IMR-90 (cell line): ENCODE measurements around the gene KCTD20. TPM values are rescaled to one million over a fixed set of nuclear protein-coding genes. Genes with fewer than 3 reads are reported as not detected.
A peak's percentile ranks its signal among the peaks of the same experiment; 100 is the strongest.

Experiments
- ATAC-seq: fragments of 200-7000 bp; cut with Tn5 transposase; 2 replicates; pipeline ENCODE4 v1.9.1; 2020; ENCODE audit warnings: low read depth, mild to moderate bottlenecking, moderate library complexity
- Bru-seq: library from RNA; stranded (reverse); fragments of 400-500 nt; gene quantifications from one replicate; lab custom pipeline; 2021; lab: Mats Ljungman, UMichigan
- BruChase-seq, 2 experiments: library from RNA; stranded (reverse); fragments of 400-500 nt; gene quantifications; one replicate each; lab custom pipeline; 2021; lab: Mats Ljungman, UMichigan
- BruUV-seq: library from RNA; stranded (reverse); fragments of 400-500 nt; replicated peaks from 2 replicates; lab custom pipeline; 2021; lab: Mats Ljungman, UMichigan
- CTCF ChIA-PET: fragments of 300-600 bp; formaldehyde crosslinking; extraction: SDS; loops from one replicate; lab custom pipeline; 2021; ENCODE audit warnings: antibody characterized with exemption; lab: Yijun Ruan, JAX
- POLR2A ChIA-PET: fragments of 300-600 bp; sonication (Branson Sonifier 250); formaldehyde crosslinking; loops from one replicate; lab custom pipeline; 2022; ENCODE audit warnings: antibody characterized with exemption; ENCODE audit not compliant: unreplicated experiment; lab: Charles Lee
- DNase-seq: peaks from one replicate; pipeline ENCODE4 v3.0.0; 2013
- H2AFZ ChIP-seq: replicated peaks from 2 replicates; pipeline ENCODE3; 2013; ENCODE audit warnings: low read length, mild to moderate bottlenecking; ENCODE audit not compliant: poor library complexity
- H2AK5ac ChIP-seq: 2 replicates; pipeline ENCODE4 v1.6.1; 2013; ENCODE audit warnings: low read depth, low read length, inconsistent platforms
- H2AK9ac ChIP-seq: replicated peaks from 2 replicates; pipeline ENCODE3; 2013; ENCODE audit warnings: mild to moderate bottlenecking, low read depth, low read length, moderate library complexity; ENCODE audit not compliant: poor library complexity
- H2BK120ac ChIP-seq: 2 replicates; pipeline ENCODE4 v1.6.1; 2013; ENCODE audit warnings: low read depth, low read length, inconsistent platforms
- H2BK15ac ChIP-seq: 3 replicates; pipeline ENCODE4 v1.6.1; 2013; ENCODE audit warnings: low read depth, low read length, inconsistent platforms
- H2BK20ac ChIP-seq: 2 replicates; pipeline ENCODE4 v1.6.1; 2013; ENCODE audit warnings: low read depth, mild to moderate bottlenecking, inconsistent platforms, low read length, moderate library complexity
- H2BK5ac ChIP-seq: 2 replicates; pipeline ENCODE4 v1.6.1; 2013; ENCODE audit warnings: mild to moderate bottlenecking, low read depth, low read length, inconsistent platforms; ENCODE audit not compliant: poor library complexity, severe bottlenecking
- H3K14ac ChIP-seq: replicated peaks from 2 replicates; pipeline ENCODE4 v1.6.1; 2013; ENCODE audit warnings: low read depth, low read length, inconsistent platforms
- H3K18ac ChIP-seq: 2 replicates; pipeline ENCODE4 v1.6.1; 2013; ENCODE audit warnings: low read depth, low read length, control low read depth
- H3K23ac ChIP-seq: 2 replicates; pipeline ENCODE4 v1.6.1; 2013; ENCODE audit warnings: low read depth, low read length, inconsistent platforms
- H3K27ac ChIP-seq: 2 replicates; pipeline ENCODE4 v1.5.1; 2013; ENCODE audit warnings: mild to moderate bottlenecking, control low read depth, low read length; ENCODE audit not compliant: insufficient read depth
- H3K27me3 ChIP-seq: 2 replicates; pipeline ENCODE4 v1.6.1; 2013; ENCODE audit warnings: low read length; ENCODE audit not compliant: control insufficient read depth, insufficient read depth
- H3K36me3 ChIP-seq: 2 replicates; pipeline ENCODE4 v1.6.1; 2013; ENCODE audit warnings: low read length, mixed read lengths; ENCODE audit not compliant: control insufficient read depth, insufficient read depth
- H3K4ac ChIP-seq: 2 replicates; pipeline ENCODE4 v1.6.1; 2013; ENCODE audit warnings: low read depth, low read length, inconsistent platforms
- H3K4me1 ChIP-seq: 2 replicates; pipeline ENCODE4 v1.6.1; 2013; ENCODE audit warnings: low read length, mixed read lengths; ENCODE audit not compliant: control insufficient read depth, insufficient read depth
- H3K4me2 ChIP-seq: 2 replicates; pipeline ENCODE4 v1.6.1; 2013; ENCODE audit warnings: low read depth, mild to moderate bottlenecking, control low read depth, low read length, moderate library complexity
- H3K4me3 ChIP-seq: 2 replicates; pipeline ENCODE4 v1.5.1; 2013; ENCODE audit warnings: low read depth, mild to moderate bottlenecking, control low read depth, low read length, moderate library complexity; ENCODE audit not compliant: insufficient read depth
- H3K56ac ChIP-seq: 2 replicates; pipeline ENCODE4 v1.6.1; 2013; ENCODE audit warnings: low read length, inconsistent platforms; ENCODE audit not compliant: insufficient read depth; ENCODE audit errors: extremely low read depth
- H3K79me1 ChIP-seq, 2 experiments: 2 replicates each; pipeline ENCODE4 v1.6.1; 2013; ENCODE audit warnings: low read length in 2 of 2, inconsistent platforms in 1 of 2, low read depth in 1 of 2
- H3K9ac ChIP-seq: 2 replicates; pipeline ENCODE4 v1.6.1; 2013; ENCODE audit warnings: low read depth, low read length, control low read depth
- H3K9me1 ChIP-seq: 2 replicates; pipeline ENCODE4 v1.6.1; 2013; ENCODE audit warnings: low read length, inconsistent platforms; ENCODE audit not compliant: insufficient read depth
- H3K9me3 ChIP-seq: 2 replicates; pipeline ENCODE4 v1.6.1; 2013; ENCODE audit warnings: low read length; ENCODE audit not compliant: control insufficient read depth, insufficient read depth
- H4K20me1 ChIP-seq: 2 replicates; pipeline ENCODE4 v1.6.1; 2013; ENCODE audit warnings: low read length, inconsistent platforms; ENCODE audit not compliant: insufficient read depth
- H4K5ac ChIP-seq: 2 replicates; pipeline ENCODE4 v1.6.1; 2013; ENCODE audit warnings: mild to moderate bottlenecking, low read depth, low read length, control low read depth
- H4K8ac ChIP-seq, 2 experiments: 2 replicates each; pipeline ENCODE4 v1.6.1; 2013; ENCODE audit warnings: low read depth in 2 of 2, low read length in 2 of 2, control low read depth in 1 of 2, inconsistent platforms in 1 of 2
- H4K91ac ChIP-seq: 2 replicates; pipeline ENCODE4 v1.6.1; 2013; ENCODE audit warnings: low read depth, low read length, inconsistent platforms; ENCODE audit not compliant: insufficient read depth
- BHLHE40 ChIP-seq: fragments of 150-350 bp; IDR thresholded peaks from 2 replicates; pipeline ENCODE4 v1.6.1; 2016; ENCODE audit warnings: mild to moderate bottlenecking, low read depth, low read length
- CEBPB ChIP-seq: IDR thresholded peaks from 2 replicates; pipeline ENCODE4 v1.6.1; 2012; ENCODE audit warnings: low read depth, low read length, improper control_type of control experiment
- CHD1 ChIP-seq: IDR thresholded peaks from 2 replicates; pipeline ENCODE4 v1.6.1; 2012; ENCODE audit warnings: low read depth, low read length, improper control_type of control experiment
- ELK1 ChIP-seq: fragments of 150-350 bp; IDR thresholded peaks from 2 replicates; pipeline ENCODE4 v1.6.1; 2016; ENCODE audit warnings: low read depth, mild to moderate bottlenecking, low read length, moderate library complexity, borderline replicate concordance
- FOS ChIP-seq: fragments of 150-350 bp; IDR thresholded peaks from 2 replicates; pipeline ENCODE4 v1.6.1; 2016; ENCODE audit warnings: low read depth, low read length
- MAZ ChIP-seq: IDR thresholded peaks from 2 replicates; pipeline ENCODE4 v1.6.1; 2012; ENCODE audit warnings: low read depth, mild to moderate bottlenecking, low read length, improper control_type of control experiment, moderate library complexity, borderline replicate concordance
- NFE2L2 ChIP-seq: fragments of 150-350 bp; IDR thresholded peaks from 2 replicates; pipeline ENCODE4 v1.6.1; 2016; ENCODE audit warnings: low read depth, mild to moderate bottlenecking, low read length
- RAD21 ChIP-seq: IDR thresholded peaks from 2 replicates; pipeline ENCODE4 v1.6.1; 2012; ENCODE audit warnings: low read length, improper control_type of control experiment
- RCOR1 ChIP-seq: IDR thresholded peaks from 2 replicates; pipeline ENCODE4 v1.6.1; 2012; ENCODE audit warnings: mild to moderate bottlenecking, low read length, improper control_type of control experiment; ENCODE audit not compliant: insufficient replicate concordance
- RFX5 ChIP-seq: IDR thresholded peaks from 2 replicates; pipeline ENCODE4 v1.8.0; 2012; ENCODE audit warnings: low read depth, mild to moderate bottlenecking, low read length, moderate library complexity
- USF2 ChIP-seq: fragments of 150-350 bp; IDR thresholded peaks from 2 replicates; pipeline ENCODE4 v1.6.1; 2017; ENCODE audit warnings: mild to moderate bottlenecking, antibody characterized with exemption, low read length, low read depth
- WGBS, 2 experiments: methylation state at CpG; one replicate each; pipeline versions ENCODE4 v1.1.5 to v1.1.7; 2013; ENCODE audit warnings: missing lambda C conversion rate in 2 of 2; ENCODE audit not compliant: insufficient read length in 1 of 2; ENCODE audit errors: extremely low coverage in 2 of 2; 5-methylcytosine and 5-hydroxymethylcytosine counted together
- dilution Hi-C: fragments of 300-500 bp; cut with HindIII; formaldehyde crosslinking; loops from one replicate; pipeline ENCODE4 v1.14.3; 2018; ENCODE audit warnings: low sequenced_read_pairs; ENCODE audit not compliant: unreplicated experiment
- in situ Hi-C: fragments of 300-500 bp; cut with MboI; formaldehyde crosslinking; loops from 3 replicates; pipeline ENCODE4 v1.14.3; 2019; ENCODE audit warnings: low sequenced_read_pairs, inconsistent platforms, mixed read lengths
- intact Hi-C: fragments of 100-400 bp; cut with micrococcal nuclease; formaldehyde crosslinking; loops from 2 replicates; pipeline ENCODE4 v1.10.0; 2022
- long read RNA-seq: library from polyadenylated mRNA; unstranded; transcript quantifications from one replicate; pipeline ENCODE4 v2.0.0, GENCODE V29; 2021; ENCODE audit not compliant: unreplicated experiment
- polyA plus RNA-seq, 3 experiments: library from polyadenylated mRNA; depleted of rRNA; stranded (reverse); fragments of >200 nt; gene quantifications; 2 replicates each; pipeline ENCODE4 v1.2.3, GENCODE V29; 2012; ENCODE audit warnings: low replicate concordance in 1 of 3
- total RNA-seq: library from RNA; depleted of rRNA; stranded (reverse); fragments of >200 nt; gene quantifications from 2 replicates; pipeline ENCODE4 v1.2.3, GENCODE V29; 2012; rRNA removed

Gene KCTD20
- total RNA-seq (150 TPM in 2 replicates), polyA plus RNA-seq (2012; rRNA removed) (48.5 and 55.4 TPM in 2 replicates), Bru-seq, nascent RNA (percentile 89 among the genes with signal in this experiment), BruChase-seq, experiment 1, labeled RNA remaining after a 6-hour chase (percentile 93 among the genes with signal in this experiment), BruChase-seq, experiment 2, labeled RNA remaining after a 2-hour chase (percentile 90 among the genes with signal in this experiment)
- 19.9 and 24.2 TPM in 2 replicates for polyA plus RNA-seq (2012; cell fraction: cytosol; rRNA removed)
- polyA plus RNA-seq (2012; cell fraction: nucleus; rRNA removed; ENCODE audit: low replicate concordance) = 7.4 and 32.8 TPM in 2 replicates
- long read RNA-seq, full-length matches to known transcripts = 34 of 53 reads
- long read RNA-seq, partial matches to known transcripts = 6 of 53 reads
- long read RNA-seq, other reads (novel, unspliced or antisense) = 13 of 53 reads

GRCh38 chr6:36442671-36443470, at the start of gene KCTD20, which contains the start of gene PXT1:
Gene KCTD20, plus strand, starts transcription at chr6:36443000. Its CDS starts 27,098 bp downstream, at chr6:36470098.
Gene PXT1, minus strand, starts transcription at chr6:36442854. Its CDS starts 16,772 bp downstream, at chr6:36426082.
- H3K4me1 ChIP-seq = peaks cover 6% of the 10 kb centered on the region
- H2BK120ac ChIP-seq = peak within 1 kb of the TSS; percentile 84
- peak within 1 kb of the TSS; percentile 78 to 100 for H4K8ac ChIP-seq
- ChIA-PET CTCF (no interaction called here), POLR2A (interaction anchor here (1.0 kb wide), 1 partner anchor 20 kb away, joined by 3 read pairs; no protein-coding TSS in a partner anchor)
- no peaks in the 10 kb centered on the region for H3K27me3 ChIP-seq
- no peaks in the 10 kb centered on the region; the same call in 1 of the 2 replicates for H3K9me1 ChIP-seq
- peak within 1 kb of the TSS; percentile 82 for H3K18ac ChIP-seq
- H2BK15ac ChIP-seq = peak within 1 kb of the TSS; percentile 94
- H3K56ac ChIP-seq = peak within 1 kb of the TSS; percentile 79
- H3K9me3 ChIP-seq = no peaks in the 10 kb centered on the region
- ATAC-seq (peak; percentile 81), DNase-seq (peak; percentile 88)
- H3K4ac ChIP-seq = peak within 1 kb of the TSS; percentile 95
- peak within 1 kb of the TSS; percentile 95 for H3K4me2 ChIP-seq
- peak within 1 kb of the TSS; percentile 97 for H2BK5ac ChIP-seq
- peak within 1 kb of the TSS; percentile 95 for H3K14ac ChIP-seq
- no peaks in the 10 kb centered on the region for H3K36me3 ChIP-seq
- peak within 1 kb of the TSS; percentile 96 for H3K9ac ChIP-seq
- peak within 1 kb of the TSS; percentile 89 for H3K4me3 ChIP-seq
- intact Hi-C loops = loop anchor here (2.0 kb wide), 1 partner anchor 152 kb away; the partner anchor contains the start of gene SRSF3
- WGBS, 2 experiments = 0% methylated on average over 67 of the region's 91 CpGs; no CpG with 5 or more reads in 1 of the 2 experiments
- H2AK5ac ChIP-seq = peak within 1 kb of the TSS; percentile 92
- H4K20me1 ChIP-seq = peaks cover 17% of the 10 kb centered on the region
- H3K79me1 ChIP-seq = peaks cover 0 to 42% of the 10 kb centered on the region in 2 experiments; a peak in 3 of 4 replicates
- H4K5ac ChIP-seq = peak within 1 kb of the TSS; percentile 98
- no TSS peak for BruUV-seq
- peak within 1 kb of the TSS; percentile 94 for H2AFZ ChIP-seq
- peak within 1 kb of the TSS; percentile 97 for H3K27ac ChIP-seq
- peak within 1 kb of the TSS; percentile 93 for H3K23ac ChIP-seq
- in situ Hi-C loops = no loop called here
- H4K91ac ChIP-seq = peak within 1 kb of the TSS; percentile 91
- dilution Hi-C loops = no loop called here
- H2BK20ac ChIP-seq = peak within 1 kb of the TSS; percentile 89
- H2AK9ac ChIP-seq = peak within 1 kb of the TSS; percentile 98
- peak; percentile 81 for TF ChIP-seq FOS
- TF ChIP-seq RAD21 = peak; percentile 7; the same call in 1 of the 2 replicates
- TF ChIP-seq MAZ = peak; percentile 91
- no peak; the same call in 1 of the 2 replicates for TF ChIP-seq USF2
- no peak for TF ChIP-seq RFX5
- TF ChIP-seq ELK1 = no peak
- TF ChIP-seq NFE2L2 = peak; percentile 45; the same call in 1 of the 2 replicates
- peak; percentile 32; the same call in 1 of the 2 replicates for TF ChIP-seq BHLHE40
- TF ChIP-seq RCOR1 = no peak
- TF ChIP-seq CEBPB = no peak
- 0 out of 2 replicates have a peak, but pooled peaks have one; percentile 40 for TF ChIP-seq CHD1
